ENCODE measurements around the gene NCOA6.

NCOA6 gene

DNA sequence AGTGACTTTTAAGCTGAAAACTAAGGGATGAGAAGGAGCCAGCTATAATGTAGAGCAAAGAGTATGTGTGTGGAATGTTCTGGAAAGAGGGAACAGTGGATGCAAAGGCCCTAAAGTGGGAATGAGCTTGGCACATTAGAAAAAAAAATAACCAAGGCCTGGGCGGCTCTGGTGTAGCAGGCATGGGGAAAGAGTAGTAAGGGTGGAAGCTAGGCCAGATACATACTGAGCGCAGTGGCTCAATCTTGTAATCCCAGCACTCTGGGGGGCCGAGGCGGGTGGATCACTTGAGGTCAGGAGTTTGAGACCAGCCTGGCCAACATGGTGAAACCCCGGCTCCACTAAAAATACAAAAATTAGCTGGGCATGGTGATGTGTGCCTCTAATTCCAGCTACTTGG lies 38.8 kb upstream of the NCOA6 start:
- Histone ChIP-seq H3K9me3 (ENCODE audit: insufficient read depth, low read length) (no peaks in the 10 kb centered on the region), H3K4me3 (ENCODE audit: insufficient read length, low read depth) (no peak overlapping the region), H3K4me1 (ENCODE audit: insufficient read depth, insufficient read length) (peaks cover 2% of the 10 kb centered on the region), H3K27me3 (ENCODE audit: insufficient read depth, insufficient read length) (no peaks in the 10 kb centered on the region), H3K36me3 (ENCODE audit: insufficient read depth, insufficient read length, low read length) (peaks cover 9% of the 10 kb centered on the region), H3K9ac (ENCODE audit: insufficient read length, low read depth) (no peak overlapping the region)
- no peak for TF ChIP-seq SUZ12 (IDR thresholded peaks at IDR 0.05; ENCODE audit: extremely low read depth, insufficient read depth, insufficient read length)
- no peak for TF ChIP-seq ZNF274 (IDR thresholded peaks at IDR 0.05; ENCODE audit: low read depth, low read length)
- TF ChIP-seq YY1 (IDR thresholded peaks at IDR 0.05; ENCODE audit: insufficient read depth, insufficient read length), result no peak
- no peak for DNase-seq (ENCODE audit: low read depth, low spot score)

GRCh38 chr20:34863421-34863965 lies 38.0 kb upstream of the NCOA6 start:
- no peak for TF ChIP-seq SUZ12 (IDR thresholded peaks at IDR 0.05; ENCODE audit: extremely low read depth, insufficient read depth, insufficient read length)
- TF ChIP-seq YY1 (IDR thresholded peaks at IDR 0.05; ENCODE audit: insufficient read depth, insufficient read length), result no peak
- TF ChIP-seq ZNF274 (IDR thresholded peaks at IDR 0.05; ENCODE audit: low read depth, low read length), result no peak
- H3K4me3 ChIP-seq (ENCODE audit: insufficient read length, low read depth), result no peak overlapping the region

DNA sequence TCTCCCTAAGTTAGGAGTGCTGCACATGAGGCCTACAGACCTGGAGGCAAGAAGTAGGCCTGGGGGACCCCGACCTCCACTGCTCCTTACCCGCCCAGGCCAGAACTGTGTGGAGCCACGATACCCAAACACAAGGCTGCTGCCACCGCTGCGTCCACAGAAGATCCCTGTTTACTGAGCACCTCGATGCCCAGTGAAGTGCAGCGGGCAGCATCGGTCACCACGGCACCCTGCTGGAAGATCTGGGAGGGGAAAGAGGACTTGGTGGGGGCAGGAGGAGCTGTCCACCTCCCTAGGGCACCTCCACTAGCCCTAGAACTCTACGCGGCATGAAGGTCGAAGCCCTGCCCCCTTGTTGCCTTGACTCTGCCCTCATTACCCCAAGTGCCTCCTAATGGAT lies 37.3 kb upstream of the NCOA6 start:
- no peak for DNase-seq (ENCODE audit: low read depth, low spot score)
- H3K9ac ChIP-seq (ENCODE audit: insufficient read length, low read depth), result no peak overlapping the region
- peaks cover 14% of the 10 kb centered on the region for H3K36me3 ChIP-seq (ENCODE audit: insufficient read depth, insufficient read length, low read length)
- no peak overlapping the region for H3K4me3 ChIP-seq (ENCODE audit: insufficient read length, low read depth)
- H3K4me1 ChIP-seq (ENCODE audit: insufficient read depth, insufficient read length), result peaks cover 2% of the 10 kb centered on the region
- no peaks in the 10 kb centered on the region for H3K27me3 ChIP-seq (ENCODE audit: insufficient read depth, insufficient read length)
- TF ChIP-seq YY1 (IDR thresholded peaks at IDR 0.05; ENCODE audit: insufficient read depth, insufficient read length) (no peak), ZNF274 (IDR thresholded peaks at IDR 0.05; ENCODE audit: low read depth, low read length) (no peak), SUZ12 (IDR thresholded peaks at IDR 0.05; ENCODE audit: extremely low read depth, insufficient read depth, insufficient read length) (no peak)
- H3K9me3 ChIP-seq (ENCODE audit: insufficient read depth, low read length), result no peaks in the 10 kb centered on the region

More at GRCh38 chr20:34863421-34863965, 38.0 kb upstream of the NCOA6 start:
- no peak overlapping the region for H3K9ac ChIP-seq (ENCODE audit: insufficient read length, low read depth)
- H3K36me3 ChIP-seq (ENCODE audit: insufficient read depth, insufficient read length, low read length), result peaks cover 10% of the 10 kb centered on the region
- no peaks in the 10 kb centered on the region for H3K9me3 ChIP-seq (ENCODE audit: insufficient read depth, low read length)
- DNase-seq (ENCODE audit: low read depth, low spot score), result no peak
- H3K4me1 ChIP-seq (ENCODE audit: insufficient read depth, insufficient read length), result peaks cover 2% of the 10 kb centered on the region
- H3K27me3 ChIP-seq (ENCODE audit: insufficient read depth, insufficient read length), result no peaks in the 10 kb centered on the region

- Histone ChIP-seq H3K4me1 (ENCODE audit: insufficient read depth, insufficient read length) (peaks cover 2% of the 10 kb centered on the region), H3K27me3 (ENCODE audit: insufficient read depth, insufficient read length) (no peaks in the 10 kb centered on the region), H3K9ac (ENCODE audit: insufficient read length, low read depth) (no peak overlapping the region), H3K36me3 (ENCODE audit: insufficient read depth, insufficient read length, low read length) (peaks cover 18% of the 10 kb centered on the region), H3K9me3 (ENCODE audit: insufficient read depth, low read length) (no peaks in the 10 kb centered on the region), H3K4me3 (ENCODE audit: insufficient read length, low read depth) (no peak overlapping the region)
- no peak for DNase-seq (ENCODE audit: low read depth, low spot score)
- TF ChIP-seq SUZ12 (IDR thresholded peaks at IDR 0.05; ENCODE audit: extremely low read depth, insufficient read depth, insufficient read length), result no peak
- no peak for TF ChIP-seq ZNF274 (IDR thresholded peaks at IDR 0.05; ENCODE audit: low read depth, low read length)
- no peak for TF ChIP-seq YY1 (IDR thresholded peaks at IDR 0.05; ENCODE audit: insufficient read depth, insufficient read length)
Observed at GRCh38 chr20:34861386-34862084, 36.1 kb upstream of the NCOA6 start.

DNA sequence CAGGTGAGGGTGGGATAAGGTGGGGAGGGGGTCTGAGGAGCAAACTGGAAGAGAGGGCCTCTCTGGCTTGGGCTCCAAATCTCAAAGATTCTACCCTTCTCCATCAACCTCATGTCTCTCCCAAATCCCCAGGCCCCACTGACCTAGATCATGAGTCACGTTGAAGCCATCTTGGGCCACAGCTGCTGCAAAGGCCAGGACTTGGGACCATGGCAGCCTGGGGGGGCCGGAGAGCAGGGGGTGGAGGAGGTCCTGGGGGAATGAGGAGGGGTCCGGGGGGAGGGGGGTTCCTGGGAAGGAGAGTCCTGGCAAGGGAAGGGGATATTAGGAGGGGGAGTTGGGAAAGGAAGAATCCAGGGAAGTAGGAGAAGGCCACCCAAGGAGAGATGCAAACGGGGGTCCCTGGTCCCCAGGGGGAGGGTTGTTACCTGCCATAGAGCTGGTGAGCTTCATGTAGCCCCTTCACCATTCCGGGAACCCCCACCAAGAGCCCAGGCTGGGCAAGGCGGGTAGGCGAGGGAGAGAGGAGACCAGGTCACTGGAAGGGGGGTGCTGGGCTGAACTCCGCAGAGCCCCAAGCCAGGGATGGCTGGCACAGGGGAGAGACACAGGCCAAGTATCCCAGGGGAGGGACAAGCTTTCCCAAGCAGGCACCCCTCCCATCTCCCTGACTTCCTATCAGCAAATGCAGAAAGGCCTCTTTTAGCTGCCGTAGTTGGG lies 34.5 kb upstream of the NCOA6 start:
- no peak for TF ChIP-seq ZNF274 (IDR thresholded peaks at IDR 0.05; ENCODE audit: low read depth, low read length)
- no peak for TF ChIP-seq SUZ12 (IDR thresholded peaks at IDR 0.05; ENCODE audit: extremely low read depth, insufficient read depth, insufficient read length)
- no peak for TF ChIP-seq YY1 (IDR thresholded peaks at IDR 0.05; ENCODE audit: insufficient read depth, insufficient read length)
- H3K4me1 ChIP-seq (ENCODE audit: insufficient read depth, insufficient read length), result peaks cover 2% of the 10 kb centered on the region
- DNase-seq (ENCODE audit: low read depth, low spot score), result no peak
- no peaks in the 10 kb centered on the region for H3K9me3 ChIP-seq (ENCODE audit: insufficient read depth, low read length)
- no peak overlapping the region for H3K9ac ChIP-seq (ENCODE audit: insufficient read length, low read depth)
- no peak overlapping the region for H3K4me3 ChIP-seq (ENCODE audit: insufficient read length, low read depth)
- peaks cover 30% of the 10 kb centered on the region for H3K36me3 ChIP-seq (ENCODE audit: insufficient read depth, insufficient read length, low read length)
- no peaks in the 10 kb centered on the region for H3K27me3 ChIP-seq (ENCODE audit: insufficient read depth, insufficient read length)

GRCh38 chr20:34859367-34859766 lies 33.9 kb upstream of the NCOA6 start:
- H3K27me3 ChIP-seq (ENCODE audit: insufficient read depth, insufficient read length), result no peaks in the 10 kb centered on the region
- DNase-seq (ENCODE audit: low read depth, low spot score), result no peak
- H3K4me3 ChIP-seq (ENCODE audit: insufficient read length, low read depth), result no peak overlapping the region
- H3K9ac ChIP-seq (ENCODE audit: insufficient read length, low read depth), result no peak overlapping the region
- H3K9me3 ChIP-seq (ENCODE audit: insufficient read depth, low read length), result no peaks in the 10 kb centered on the region
- peaks cover 37% of the 10 kb centered on the region for H3K36me3 ChIP-seq (ENCODE audit: insufficient read depth, insufficient read length, low read length)
- H3K4me1 ChIP-seq (ENCODE audit: insufficient read depth, insufficient read length), result peaks cover 2% of the 10 kb centered on the region
- TF ChIP-seq ZNF274 (IDR thresholded peaks at IDR 0.05; ENCODE audit: low read depth, low read length) (no peak), YY1 (IDR thresholded peaks at IDR 0.05; ENCODE audit: insufficient read depth, insufficient read length) (no peak), SUZ12 (IDR thresholded peaks at IDR 0.05; ENCODE audit: extremely low read depth, insufficient read depth, insufficient read length) (no peak)

DNA sequence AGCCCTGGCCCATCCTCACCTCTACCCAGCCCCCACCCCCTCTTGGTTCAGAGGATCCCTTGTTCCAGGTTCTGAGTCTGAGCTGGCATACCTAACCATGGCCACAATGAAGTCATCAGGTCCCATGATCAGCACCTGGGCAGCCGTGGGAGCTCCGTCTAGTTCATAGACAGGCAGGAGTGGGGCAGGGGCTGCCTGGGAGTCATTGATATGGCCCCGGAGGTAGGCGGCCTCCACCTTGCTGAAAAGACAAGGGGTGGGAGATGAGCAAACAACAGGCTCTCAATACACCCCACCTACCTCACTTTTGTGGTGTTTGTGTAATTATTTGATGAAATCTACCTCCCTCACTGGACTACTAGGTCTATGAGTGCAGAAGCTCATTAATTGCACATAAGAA lies 26.8 kb upstream of the NCOA6 start:
- Histone ChIP-seq H3K9me3 (ENCODE audit: insufficient read depth, low read length) (no peaks in the 10 kb centered on the region), H3K27me3 (ENCODE audit: insufficient read depth, insufficient read length) (no peaks in the 10 kb centered on the region), H3K36me3 (ENCODE audit: insufficient read depth, insufficient read length, low read length) (peaks cover 48% of the 10 kb centered on the region), H3K4me1 (ENCODE audit: insufficient read depth, insufficient read length) (no peaks in the 10 kb centered on the region), H3K4me3 (ENCODE audit: insufficient read length, low read depth) (no peak overlapping the region), H3K9ac (ENCODE audit: insufficient read length, low read depth) (no peak overlapping the region)
- no peak for DNase-seq (ENCODE audit: low read depth, low spot score)
- TF ChIP-seq YY1 (IDR thresholded peaks at IDR 0.05; ENCODE audit: insufficient read depth, insufficient read length) (no peak), ZNF274 (IDR thresholded peaks at IDR 0.05; ENCODE audit: low read depth, low read length) (no peak), SUZ12 (IDR thresholded peaks at IDR 0.05; ENCODE audit: extremely low read depth, insufficient read depth, insufficient read length) (no peak)
